Neuronal stem cell (in vitro differentiated cells): ENCODE measurements around the gene ITIH6.

ENCODE experiments used
- DNase-seq: peaks from one replicate; pipeline ENCODE4 v3.0.0-alpha.2; 2013; ENCODE audit warnings: low spot score
- H2AFZ ChIP-seq: one replicate; pipeline ENCODE4 v1.6.1; 2013; ENCODE audit warnings: mild to moderate bottlenecking, low read length, inconsistent platforms
- H2AK5ac ChIP-seq: 2 replicates; pipeline ENCODE4 v1.6.1; 2013; ENCODE audit warnings: low read depth, mild to moderate bottlenecking, inconsistent platforms, low read length, moderate library complexity, mixed read lengths
- H2BK120ac ChIP-seq: 2 replicates; pipeline ENCODE4 v1.6.1; 2013; ENCODE audit warnings: low read depth, mild to moderate bottlenecking, inconsistent platforms, low read length, moderate library complexity, mixed read lengths
- H2BK12ac ChIP-seq: one replicate; pipeline ENCODE4 v1.6.1; 2013; ENCODE audit warnings: low read length, inconsistent platforms
- H2BK15ac ChIP-seq: 2 replicates; pipeline ENCODE4 v1.6.1; 2013; ENCODE audit warnings: mild to moderate bottlenecking, low read length, inconsistent platforms, mixed read lengths
- H2BK5ac ChIP-seq: one replicate; pipeline ENCODE4 v1.6.1; 2013; ENCODE audit warnings: inconsistent platforms, mild to moderate bottlenecking, low read length, moderate library complexity
- H3K14ac ChIP-seq: one replicate; pipeline ENCODE4 v1.6.1; 2013; ENCODE audit warnings: low read length, inconsistent platforms
- H3K18ac ChIP-seq: 2 replicates; pipeline ENCODE4 v1.6.1; 2013; ENCODE audit warnings: low read length, inconsistent platforms
- H3K23ac ChIP-seq: 2 replicates; pipeline ENCODE4 v1.6.1; 2013; ENCODE audit warnings: low read depth, mild to moderate bottlenecking, mixed read lengths, low read length, inconsistent platforms; ENCODE audit not compliant: poor library complexity
- H3K27ac ChIP-seq: replicated peaks from 3 replicates; pipeline ENCODE4 v1.5.1; 2013; ENCODE audit warnings: low read length, inconsistent platforms
- H3K27me3 ChIP-seq, 3 experiments: 2 replicates each; pipeline ENCODE4 v1.6.1; 2013; ENCODE audit warnings: low read length in 3 of 3, mild to moderate bottlenecking in 2 of 3, inconsistent platforms in 1 of 3, low read depth in 1 of 3, mixed read lengths in 1 of 3, moderate library complexity in 1 of 3; ENCODE audit not compliant: control insufficient read depth in 3 of 3, insufficient read depth in 3 of 3
- H3K36me3 ChIP-seq, 2 donors: replicated peaks in 1 of 2; 2 replicates each; pipeline ENCODE4 v1.6.1; 2013; ENCODE audit warnings: low read length in 2 of 2; ENCODE audit not compliant: control insufficient read depth in 2 of 2, insufficient read depth in 2 of 2
- H3K4ac ChIP-seq: 2 replicates; pipeline ENCODE4 v1.6.1; 2013; ENCODE audit warnings: inconsistent platforms, mild to moderate bottlenecking, low read length, moderate library complexity
- H3K4me1 ChIP-seq, 2 donors: 1 replicate in 1 of 2; 2 replicates in 1 of 2; pipeline ENCODE4 v1.6.1; 2013; ENCODE audit warnings: low read length in 2 of 2, low read depth in 1 of 2; ENCODE audit not compliant: control insufficient read depth in 2 of 2, insufficient read depth in 1 of 2
- H3K4me2 ChIP-seq: one replicate; pipeline ENCODE4 v1.6.1; 2013; ENCODE audit warnings: mild to moderate bottlenecking, low read length, inconsistent platforms; ENCODE audit not compliant: insufficient read depth, poor library complexity, severe bottlenecking
- H3K4me3 ChIP-seq, 2 donors: 2 replicates each; pipeline ENCODE4 v1.5.1; 2013; ENCODE audit warnings: low read length in 2 of 2, mild to moderate bottlenecking in 2 of 2, inconsistent platforms in 1 of 2, moderate library complexity in 1 of 2
- H3K79me1 ChIP-seq: one replicate; pipeline ENCODE4 v1.6.1; 2013; ENCODE audit warnings: low read depth, mild to moderate bottlenecking, inconsistent platforms, low read length, moderate library complexity
- H3K9ac ChIP-seq: one replicate; pipeline ENCODE4 v1.6.1; 2013; ENCODE audit warnings: mild to moderate bottlenecking, low read depth, low read length, inconsistent platforms; ENCODE audit not compliant: poor library complexity
- H3K9me3 ChIP-seq, 2 donors: replicated peaks in 1 of 2; 2 replicates each; pipeline versions ENCODE3 to v1.6.1; 2013; ENCODE audit warnings: low read length in 2 of 2, mild to moderate bottlenecking in 2 of 2, inconsistent platforms in 1 of 2, low read depth in 1 of 2, mixed read lengths in 1 of 2, moderate library complexity in 1 of 2; ENCODE audit not compliant: control insufficient read depth in 2 of 2, insufficient read depth in 1 of 2
- H4K8ac ChIP-seq: one replicate; pipeline ENCODE4 v1.6.1; 2013; ENCODE audit warnings: low read depth, mild to moderate bottlenecking, inconsistent platforms, low read length, moderate library complexity
- H4K91ac ChIP-seq: one replicate; pipeline ENCODE4 v1.6.1; 2013; ENCODE audit warnings: low read length, low read depth, mild to moderate bottlenecking, inconsistent platforms; ENCODE audit not compliant: poor library complexity
- WGBS, 2 donors: extraction: QIAGEN DNeasy Blood & Tissue Kit; methylation state at CpG; one replicate each; pipeline ENCODE4 v1.1.7; 2013; ENCODE audit warnings: missing lambda C conversion rate in 2 of 2, mixed read lengths in 1 of 2; ENCODE audit not compliant: insufficient read length in 2 of 2, insufficient replicate concordance in 1 of 2; ENCODE audit errors: extremely low coverage in 2 of 2; 5-methylcytosine and 5-hydroxymethylcytosine counted together

ITIH6 gene

DNA sequence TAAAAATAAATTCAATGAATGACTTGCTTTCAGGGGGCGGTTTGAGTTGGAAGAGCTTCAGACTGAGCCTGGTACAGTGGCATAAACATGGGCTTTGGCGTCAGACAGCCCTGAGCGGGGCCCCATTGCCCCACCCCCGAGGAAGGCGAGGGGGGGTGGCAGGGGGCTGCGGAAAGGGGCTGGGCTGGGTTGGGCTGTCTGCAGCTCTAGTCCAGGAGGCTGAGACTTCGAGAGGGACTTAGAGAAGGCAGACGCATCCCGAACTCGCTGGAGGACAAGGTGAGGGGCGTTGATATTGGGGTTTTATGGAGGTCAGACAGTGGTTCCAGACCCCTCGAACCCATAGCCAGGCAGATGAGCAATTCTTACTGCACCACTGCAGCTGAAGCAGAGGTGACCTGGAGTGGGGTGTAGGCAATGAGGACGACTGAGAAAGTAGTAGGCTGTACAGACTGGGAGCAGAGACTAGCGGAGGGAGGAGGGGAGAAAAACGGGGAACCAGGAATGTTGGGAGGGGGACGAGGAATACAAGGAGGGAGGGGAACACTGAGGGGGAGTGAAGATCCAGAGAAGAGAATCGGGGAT, 9.6 kb upstream of the ITIH6 start, which contains the start of gene MAGED2:
MAGED2 (plus strand) TSS at position 222 of the 585 bp plus-strand sequence. CDS start 1,587 bp downstream, outside the sequence.
- Histone ChIP-seq H3K79me1 (peaks cover 3% of the 10 kb centered on the region), H3K27ac (peak within 1 kb of the TSS; percentile 98), H2AK5ac (no peak within 1 kb of the TSS), H3K4me2 (peak within 1 kb of the TSS; percentile 54), H3K4me3 (peak within 1 kb of the TSS; percentile 75 to 94), H3K14ac (no peak within 1 kb of the TSS), H2BK12ac (no peak within 1 kb of the TSS), H2AFZ (peak within 1 kb of the TSS; percentile 45), H4K8ac (no peak within 1 kb of the TSS), H3K4ac (no peak within 1 kb of the TSS), H2BK120ac (no peak within 1 kb of the TSS), H3K9me3 (no peaks in the 10 kb centered on the region), H2BK15ac (peak within 1 kb of the TSS; percentile 37), H2BK5ac (peak within 1 kb of the TSS; percentile 53), H3K27me3 (peaks cover 0 to 23% (median 0%) of the 10 kb centered on the region in 3 experiments), H3K36me3 (peaks cover 28 to 36% of the 10 kb centered on the region in 2 donors), H3K18ac (peak within 1 kb of the TSS; percentile 96), H4K91ac (no peak within 1 kb of the TSS), H3K23ac (no peak within 1 kb of the TSS), H3K4me1 (peaks cover 0 to 2% of the 10 kb centered on the region in 2 donors), H3K9ac (peak within 1 kb of the TSS; percentile 90)
- DNase-seq: peak; percentile 6
- WGBS, 2 donors: no CpG with 5 or more reads among the region's 17 CpGs

DNA sequence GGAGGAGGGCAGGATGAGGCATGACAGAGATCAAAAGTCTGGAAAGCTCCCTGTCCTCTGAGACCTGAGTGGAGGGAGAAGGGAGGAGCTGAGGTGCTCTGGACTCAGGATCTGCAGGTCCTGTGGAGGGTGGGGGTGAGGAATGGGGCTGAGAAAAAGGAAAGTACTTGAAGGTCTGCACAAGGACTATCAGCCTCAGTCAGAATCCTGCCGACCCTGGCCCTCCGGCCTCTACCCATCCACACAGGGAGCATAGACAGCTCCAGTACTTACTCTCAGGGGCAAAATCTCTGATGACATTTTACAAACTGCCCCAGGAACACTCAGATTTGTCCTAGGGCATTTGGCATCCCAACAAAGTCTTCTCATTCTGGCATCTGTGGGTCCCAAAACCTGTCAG, 991 bp upstream of the ITIH6 start:
- Histone ChIP-seq H3K27me3 (peaks cover 0 to 46% (median 0%) of the 10 kb centered on the region in 3 experiments), H2BK5ac (peak overlapping the region; percentile 39), H3K4me1 (no peaks in the 10 kb centered on the region), H4K8ac (no peak overlapping the region), H3K14ac (no peak overlapping the region), H3K9ac (no peak overlapping the region), H2BK15ac (no peak overlapping the region), H3K18ac (no peak overlapping the region), H2AK5ac (no peak overlapping the region), H3K79me1 (no peaks in the 10 kb centered on the region), H3K4me2 (no peak overlapping the region), H3K4me3 (no peak overlapping the region), H3K23ac (no peak overlapping the region), H2BK120ac (no peak overlapping the region), H3K9me3 (no peaks in the 10 kb centered on the region), H4K91ac (no peak overlapping the region), H2BK12ac (no peak overlapping the region), H3K36me3 (no peaks in the 10 kb centered on the region), H3K4ac (no peak overlapping the region), H3K27ac (no peak overlapping the region), H2AFZ (no peak overlapping the region)
- WGBS, 2 donors: no CpG with 5 or more reads among the region's 2 CpGs
- no peak for DNase-seq

DNA sequence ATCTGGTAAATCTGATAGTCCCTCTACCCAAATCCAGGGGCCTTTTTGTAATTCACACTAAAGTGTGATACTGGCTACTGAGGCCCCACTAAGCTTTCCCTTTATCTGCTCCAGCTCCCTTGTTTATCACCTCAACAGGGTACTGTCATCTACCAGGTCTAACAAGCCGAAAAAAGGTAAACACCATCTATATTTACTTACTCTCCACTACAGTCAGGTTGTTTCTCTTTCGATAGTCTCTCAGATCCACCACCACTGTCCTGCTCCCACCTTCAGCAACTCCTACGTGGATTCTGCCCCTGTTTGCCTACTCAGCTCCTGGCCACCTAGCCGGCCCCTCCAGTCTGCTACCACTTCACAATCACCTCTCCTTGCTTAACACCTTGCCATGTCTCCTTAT, 3.3 kb downstream of the ITIH6 start:
- Histone ChIP-seq H3K36me3 (no peaks in the 10 kb centered on the region), H3K9me3 (no peaks in the 10 kb centered on the region), H2BK15ac (no peak overlapping the region), H3K23ac (no peak overlapping the region), H3K9ac (no peak overlapping the region), H4K8ac (no peak overlapping the region), H3K4ac (no peak overlapping the region), H2AK5ac (no peak overlapping the region), H3K14ac (no peak overlapping the region), H3K4me1 (no peaks in the 10 kb centered on the region), H3K4me3 (no peak overlapping the region), H3K4me2 (no peak overlapping the region), H2AFZ (no peak overlapping the region), H2BK12ac (no peak overlapping the region), H3K79me1 (no peaks in the 10 kb centered on the region), H3K18ac (no peak overlapping the region), H2BK120ac (no peak overlapping the region), H2BK5ac (no peak overlapping the region), H3K27ac (no peak overlapping the region), H4K91ac (no peak overlapping the region), H3K27me3 (peaks cover 0 to 38% (median 0%) of the 10 kb centered on the region in 3 experiments)
- WGBS, 2 donors: no CpG with 5 or more reads among the region's 4 CpGs
- DNase-seq: no peak

DNA sequence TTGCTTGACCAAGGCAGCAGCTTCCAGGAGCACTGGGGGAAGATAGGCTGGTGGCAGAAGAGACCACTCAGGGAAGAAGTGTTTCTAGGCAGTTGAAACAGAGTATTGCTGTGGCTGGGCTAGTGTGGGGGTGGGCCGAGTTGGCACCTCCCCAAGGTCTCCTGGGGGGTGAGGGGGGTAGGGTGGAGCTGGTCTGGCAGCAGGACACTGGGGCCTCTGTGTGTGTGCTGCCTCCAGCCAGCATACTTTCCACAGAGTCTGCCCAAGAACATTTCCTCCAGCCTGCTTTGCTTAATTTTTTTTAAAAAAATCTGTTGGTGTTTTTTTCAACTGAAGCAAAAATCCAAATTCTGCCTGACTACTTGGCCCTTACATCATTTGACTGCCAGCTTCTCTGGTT, 4.0 kb downstream of the ITIH6 start:
- no peak overlapping the region for H3K4me2 ChIP-seq
- no peaks in the 10 kb centered on the region for H3K4me1 ChIP-seq
- H3K18ac ChIP-seq: no peak overlapping the region
- no peak overlapping the region for H2BK5ac ChIP-seq
- H2BK120ac ChIP-seq: no peak overlapping the region
- no peak overlapping the region for H3K4me3 ChIP-seq
- no peak overlapping the region for H3K4ac ChIP-seq
- H3K9ac ChIP-seq: no peak overlapping the region
- H2BK12ac ChIP-seq: no peak overlapping the region
- no peak overlapping the region for H2AK5ac ChIP-seq
- no peak overlapping the region for H3K14ac ChIP-seq
- H4K8ac ChIP-seq: no peak overlapping the region
- H3K27me3 ChIP-seq: peaks cover 0 to 34% (median 0%) of the 10 kb centered on the region in 3 experiments
- no peaks in the 10 kb centered on the region for H3K9me3 ChIP-seq
- DNase-seq: no peak
- no peaks in the 10 kb centered on the region for H3K36me3 ChIP-seq
- H2BK15ac ChIP-seq: no peak overlapping the region
- no peak overlapping the region for H2AFZ ChIP-seq
- WGBS, 2 donors: no CpG with 5 or more reads among the region's 1 CpG
- H4K91ac ChIP-seq: no peak overlapping the region
- no peak overlapping the region for H3K27ac ChIP-seq
- no peak overlapping the region for H3K23ac ChIP-seq
- no peaks in the 10 kb centered on the region for H3K79me1 ChIP-seq
